ENCODE data around the gene RASGRF2. TPM values are rescaled to one million over a fixed set of nuclear protein-coding genes. Genes with fewer than 3 reads are reported as not detected.

RASGRF2 gene
- polyA plus RNA-seq, 2 of the 4 experiments (the other 2 are of a cell fraction), result 1.4 to 2.1 TPM

DNA sequence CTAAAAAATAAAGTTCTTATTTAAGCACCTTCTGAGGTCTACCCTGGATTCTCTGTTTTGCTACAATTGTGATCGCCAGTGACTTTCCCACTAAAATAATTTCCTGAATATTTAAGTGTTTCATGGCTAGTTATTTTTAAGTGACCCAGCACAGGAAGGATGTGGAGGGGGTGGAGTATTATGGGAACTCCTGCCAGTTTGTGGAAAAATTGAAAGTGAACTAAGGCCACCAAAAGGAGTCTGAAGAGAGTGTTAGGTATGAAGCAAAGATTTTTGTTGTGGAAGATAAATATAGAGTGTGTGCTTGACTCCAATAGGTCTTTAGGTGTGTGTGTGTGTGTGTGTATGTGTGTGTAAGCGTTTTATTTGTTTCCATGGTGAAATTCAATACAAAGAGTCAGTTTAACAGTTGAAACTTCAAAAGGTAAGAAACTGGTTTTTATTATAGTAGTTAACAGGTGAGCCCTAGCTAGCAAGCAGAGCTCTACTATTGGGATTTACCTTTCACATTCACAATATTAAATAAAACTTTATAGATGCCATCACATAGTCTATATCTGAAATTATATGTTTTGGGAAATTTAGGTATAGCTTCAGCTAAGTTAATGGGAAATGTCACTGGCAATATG is 25.6 kb downstream of the RASGRF2 start (continued):
- TF ChIP-seq JUN (IDR thresholded peaks at IDR 0.05) (no peak), POLR2AphosphoS2 (conservative IDR thresholded peaks at IDR 0.05; ENCODE audit: low read length) (no peak), KDM5A (IDR thresholded peaks at IDR 0.05) (no peak), MAFK (IDR thresholded peaks at IDR 0.05; ENCODE audit: partially characterized antibody) (no peak)

GRCh38 chr5:80986382-80986781 is 26.2 kb downstream of the RASGRF2 start:
- DNase-seq (ENCODE audit: low read depth in 1 of 2, low spot score in 1 of 2), result no peak
- Histone ChIP-seq H3K27ac (no peak overlapping the region), H3K4me3 (no peak overlapping the region), H3K4me2 (no peak overlapping the region), H3K4me1 (peaks cover 8% of the 10 kb centered on the region; the same call in 2 of the 3 replicates), H3K9me3 (no peaks in the 10 kb centered on the region)
- ChIA-PET POLR2A (interaction anchor here (0.5 kb wide), 1 partner anchor 21 kb away, joined by 7 read pairs; no protein-coding TSS in a partner anchor), CTCF (interaction anchor here (0.9 kb wide), 1 partner anchor 13 kb away, joined by 5 read pairs; no protein-coding TSS in a partner anchor)
- no peak for TF ChIP-seq HOXB5 (CRISPR knock-in tag; IDR thresholded peaks at IDR 0.05)
- TF ChIP-seq JUNB (IDR thresholded peaks at IDR 0.05), result no peak
- TF ChIP-seq, protein P1, sequence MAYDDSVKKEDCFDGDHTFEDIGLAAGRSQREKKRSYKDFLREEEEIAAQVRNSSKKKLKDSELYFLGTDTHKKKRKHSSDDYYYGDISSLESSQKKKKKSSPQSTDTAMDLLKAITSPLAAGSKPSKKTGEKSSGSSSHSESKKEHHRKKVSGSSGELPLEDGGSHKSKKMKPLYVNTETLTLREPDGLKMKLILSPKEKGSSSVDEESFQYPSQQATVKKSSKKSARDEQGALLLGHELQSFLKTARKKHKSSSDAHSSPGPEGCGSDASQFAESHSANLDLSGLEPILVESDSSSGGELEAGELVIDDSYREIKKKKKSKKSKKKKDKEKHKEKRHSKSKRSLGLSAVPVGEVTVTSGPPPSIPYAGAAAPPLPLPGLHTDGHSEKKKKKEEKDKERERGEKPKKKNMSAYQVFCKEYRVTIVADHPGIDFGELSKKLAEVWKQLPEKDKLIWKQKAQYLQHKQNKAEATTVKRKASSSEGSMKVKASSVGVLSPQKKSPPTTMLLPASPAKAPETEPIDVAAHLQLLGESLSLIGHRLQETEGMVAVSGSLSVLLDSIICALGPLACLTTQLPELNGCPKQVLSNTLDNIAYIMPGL (CRISPR knock-in tag; IDR thresholded peaks at IDR 0.05; ENCODE audit: borderline replicate concordance), result no peak
- TF ChIP-seq TP53 (CRISPR knock-in tag; IDR thresholded peaks at IDR 0.05), result no peak
- TF ChIP-seq JUN (IDR thresholded peaks at IDR 0.05), result no peak
- TF ChIP-seq PBX3 (IDR thresholded peaks at IDR 0.05), result no peak
- no peak for TF ChIP-seq CHD2 (IDR thresholded peaks at IDR 0.05; ENCODE audit: low read length, partially characterized antibody)
- no peak for TF ChIP-seq NPAS2 (CRISPR knock-in tag; IDR thresholded peaks at IDR 0.05; ENCODE audit: borderline replicate concordance)
- TF ChIP-seq ZSCAN20 (CRISPR knock-in tag; IDR thresholded peaks at IDR 0.05), result no peak
- no peak for TF ChIP-seq SREBF2 (IDR thresholded peaks at IDR 0.05)
- TF ChIP-seq NFE2L2 (conservative IDR thresholded peaks at IDR 0.05; ENCODE audit: low read length), result no peak
- TF ChIP-seq TFCP2L1 (CRISPR knock-in tag; IDR thresholded peaks at IDR 0.05), result no peak
- 66% methylated on average over 3 of the region's 3 CpGs for WGBS (ENCODE audit: missing lambda C conversion rate)
- FAIRE-seq, result no peak
- no peak for ATAC-seq

GRCh38 chr5:80987078-80987766 is 27.1 kb downstream of the RASGRF2 start:
- CTCF ChIA-PET, result interaction anchor here (0.9 to 1.1 kb wide), 3 partner anchors 10 to 178 kb away, joined by 3 to 5 read pairs (median 3); no protein-coding TSS in a partner anchor
- Histone ChIP-seq H3K27ac (peak overlapping the region in 1 of 2 experiments; percentile 4; a peak in 1 of 6 replicates), H3K4me3 (no peak overlapping the region), H3K4me2 (peak overlapping the region; percentile 3; the same call in 1 of the 3 replicates), H3K4me1 (peaks cover 8% of the 10 kb centered on the region; the same call in 2 of the 3 replicates), H3K9me3 (no peaks in the 10 kb centered on the region)
- TF ChIP-seq FOSL2 (IDR thresholded peaks at IDR 0.05) (no peak), FOSL2 (CRISPR knock-in tag; IDR thresholded peaks at IDR 0.05) (0 out of 2 replicates have a peak, but pooled peaks have one; percentile 4), KDM1A (IDR thresholded peaks at IDR 0.05; ENCODE audit: low read depth) (no peak)
- POLR2A ChIA-PET, result no interaction called here
- 45% methylated on average over 7 of the region's 7 CpGs for WGBS (ENCODE audit: missing lambda C conversion rate)
- DNase-seq (ENCODE audit: low read depth in 1 of 2, low spot score in 1 of 2), result no peak
- no peak for FAIRE-seq
- ATAC-seq, result peak in 1 of 2 experiments; percentile 38; a peak in 2 of 6 replicates

Data from A549 (cell line).